ENCODE results near the gene PDLIM7.
"Not testable (repeated sequence)": the region's sequence is repeated elsewhere in the genome, so short reads cannot be mapped to it uniquely, and the experiment has no call there.

PDLIM7 gene

GRCh38 chr5:177491983-177492746 is 5.2 kb downstream of the PDLIM7 start:
- no peak for DNase-seq

GRCh38 chr5:177491429-177491945 is 5.9 kb downstream of the PDLIM7 start:
- DNase-seq: peak; percentile 38

- DNase-seq: no peak
Measured at GRCh38 chr5:177490992-177491391, 6.4 kb downstream of the PDLIM7 start.

- no peak for DNase-seq
Measured at GRCh38 chr5:177490311-177490991, 7.0 kb downstream of the PDLIM7 start.

GRCh38 chr5:177489119-177489716 is 8.2 kb downstream of the PDLIM7 start:
- no peak for DNase-seq

GRCh38 chr5:177487975-177488374 is 9.4 kb downstream of the PDLIM7 start:
- DNase-seq: no peak

- DNase-seq: no peak
Measured at GRCh38 chr5:177487144-177487543, 10.3 kb downstream of the PDLIM7 start.

GRCh38 chr5:177486256-177486655 is 11.1 kb downstream of the PDLIM7 start:
- no peak for DNase-seq

- not testable (repeated sequence) for DNase-seq
Measured at GRCh38 chr5:177485753-177486152, 11.7 kb downstream of the PDLIM7 start.

- DNase-seq: no peak
Measured at GRCh38 chr5:177484902-177485549, 12.4 kb downstream of the PDLIM7 start.

- no peak for DNase-seq
Measured at GRCh38 chr5:177483994-177484901, 13.2 kb downstream of the PDLIM7 start.

GRCh38 chr5:177483042-177483441 is 14.4 kb downstream of the PDLIM7 start:
- no peak for DNase-seq

- DNase-seq: no peak
Measured at GRCh38 chr5:177482359-177482795, 15.0 kb downstream of the PDLIM7 start.

- DNase-seq: peak; percentile 46
Measured at GRCh38 chr5:177479774-177480173, 17.6 kb downstream of the PDLIM7 start.

GRCh38 chr5:177478711-177479646 is 18.4 kb downstream of the PDLIM7 start:
- DNase-seq: no peak

GRCh38 chr5:177477701-177478477 is 19.5 kb downstream of the PDLIM7 start:
- DNase-seq: no peak

GRCh38 chr5:177476531-177477233 is 20.7 kb downstream of the PDLIM7 start:
- no peak for DNase-seq

GRCh38 chr5:177475563-177476427 is 21.6 kb downstream of the PDLIM7 start:
- no peak for DNase-seq
